Astrocyte of the hippocampus (primary cell): Measurements from ENCODE around the gene FIBCD1.

Source experiments
- DNase-seq: peaks from one replicate; pipeline ENCODE4 v3.0.0; 2011; ENCODE audit warnings: low read depth, low spot score

Gene FIBCD1

DNA sequence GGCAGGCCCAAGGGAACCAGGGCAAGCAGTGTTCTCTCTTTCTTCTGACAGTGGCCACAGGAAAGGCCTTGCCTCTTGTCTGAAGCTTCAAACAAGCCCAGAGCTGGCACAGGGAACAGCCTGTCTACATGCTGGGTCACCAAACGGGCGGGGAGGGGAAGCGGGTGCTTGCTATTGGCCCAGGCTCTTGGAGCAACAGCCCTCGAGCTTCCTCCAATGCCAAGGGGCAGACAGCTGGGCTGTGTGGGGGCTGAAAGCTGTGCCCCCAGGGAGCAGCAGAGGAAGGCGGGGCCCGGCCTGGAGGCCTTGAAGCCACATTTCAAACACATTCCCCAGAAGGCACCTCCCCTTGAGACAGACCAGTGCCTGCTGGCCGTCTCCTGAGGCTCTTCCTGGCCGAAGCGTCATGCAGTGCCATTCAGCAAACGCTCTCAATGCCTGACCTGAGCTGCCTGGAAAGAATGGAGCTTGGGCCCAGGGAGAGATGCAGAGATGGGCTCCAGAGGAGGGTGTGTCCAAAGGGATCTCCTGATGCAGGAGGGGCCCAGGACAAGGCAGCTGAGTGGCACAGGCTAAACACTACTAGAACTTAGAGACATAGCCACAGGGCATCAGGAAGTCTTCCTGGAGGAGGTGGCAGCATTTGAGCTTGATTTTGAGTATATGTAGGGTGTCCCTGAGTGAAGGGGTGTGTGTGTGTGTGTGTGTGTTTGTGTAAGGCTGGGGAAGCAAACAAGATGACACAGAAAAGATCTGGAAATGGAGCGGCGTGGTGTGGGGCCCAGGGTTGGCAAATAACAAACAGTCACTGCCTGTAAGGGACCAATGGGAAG, 2.5 kb downstream of the FIBCD1 start:
- peak; percentile 81 for DNase-seq

- no peak for DNase-seq
Measured at GRCh38 chr9:130935648-130936271, 3.3 kb downstream of the FIBCD1 start.

DNA sequence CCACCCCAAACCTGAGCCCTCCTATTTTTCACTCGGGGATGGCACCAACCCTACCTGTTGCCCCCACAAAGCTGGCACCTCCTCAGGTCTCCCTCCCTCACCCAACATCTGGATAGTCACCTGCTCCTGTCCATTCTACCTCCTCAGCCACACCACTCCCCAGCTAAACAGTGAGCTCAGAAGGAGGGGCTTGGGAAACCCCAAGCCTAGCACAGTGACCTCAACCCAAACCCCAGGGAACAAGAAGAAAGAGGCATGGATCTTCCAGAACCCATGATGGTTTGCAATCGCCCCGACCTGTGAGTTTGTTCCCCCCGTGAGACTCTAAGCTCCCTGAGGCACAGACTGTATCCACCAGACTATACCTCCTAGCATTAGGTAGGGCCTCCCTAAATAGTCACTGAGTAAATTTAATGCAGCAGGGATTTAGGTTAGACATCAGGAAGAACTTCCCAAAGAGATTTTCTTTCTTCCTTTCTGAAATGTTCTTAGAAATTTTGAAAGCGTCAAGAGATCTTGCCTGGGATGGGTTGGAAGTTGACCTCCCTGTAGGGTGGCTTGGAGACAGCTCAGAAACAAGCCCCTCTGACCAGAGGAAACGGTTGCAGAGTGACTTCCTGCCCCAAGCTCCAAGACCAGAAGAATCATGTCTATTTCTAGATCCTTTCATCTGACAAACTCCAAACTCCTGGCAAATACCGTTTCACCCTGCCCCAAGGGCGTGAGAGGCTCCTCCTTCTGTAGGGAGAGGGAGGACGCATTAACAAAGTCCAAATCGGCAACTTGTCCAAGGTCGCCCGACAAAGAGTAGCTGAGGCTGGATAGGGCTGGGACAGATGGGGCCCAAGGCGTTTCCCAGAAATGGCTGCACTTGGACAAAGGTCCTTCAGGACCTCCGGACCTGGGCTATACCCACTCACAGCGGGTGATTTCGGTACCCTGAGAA, 4.1 kb downstream of the FIBCD1 start:
- no peak for DNase-seq

- no peak for DNase-seq
Measured at GRCh38 chr9:130934246-130934645, 4.8 kb downstream of the FIBCD1 start.

DNA sequence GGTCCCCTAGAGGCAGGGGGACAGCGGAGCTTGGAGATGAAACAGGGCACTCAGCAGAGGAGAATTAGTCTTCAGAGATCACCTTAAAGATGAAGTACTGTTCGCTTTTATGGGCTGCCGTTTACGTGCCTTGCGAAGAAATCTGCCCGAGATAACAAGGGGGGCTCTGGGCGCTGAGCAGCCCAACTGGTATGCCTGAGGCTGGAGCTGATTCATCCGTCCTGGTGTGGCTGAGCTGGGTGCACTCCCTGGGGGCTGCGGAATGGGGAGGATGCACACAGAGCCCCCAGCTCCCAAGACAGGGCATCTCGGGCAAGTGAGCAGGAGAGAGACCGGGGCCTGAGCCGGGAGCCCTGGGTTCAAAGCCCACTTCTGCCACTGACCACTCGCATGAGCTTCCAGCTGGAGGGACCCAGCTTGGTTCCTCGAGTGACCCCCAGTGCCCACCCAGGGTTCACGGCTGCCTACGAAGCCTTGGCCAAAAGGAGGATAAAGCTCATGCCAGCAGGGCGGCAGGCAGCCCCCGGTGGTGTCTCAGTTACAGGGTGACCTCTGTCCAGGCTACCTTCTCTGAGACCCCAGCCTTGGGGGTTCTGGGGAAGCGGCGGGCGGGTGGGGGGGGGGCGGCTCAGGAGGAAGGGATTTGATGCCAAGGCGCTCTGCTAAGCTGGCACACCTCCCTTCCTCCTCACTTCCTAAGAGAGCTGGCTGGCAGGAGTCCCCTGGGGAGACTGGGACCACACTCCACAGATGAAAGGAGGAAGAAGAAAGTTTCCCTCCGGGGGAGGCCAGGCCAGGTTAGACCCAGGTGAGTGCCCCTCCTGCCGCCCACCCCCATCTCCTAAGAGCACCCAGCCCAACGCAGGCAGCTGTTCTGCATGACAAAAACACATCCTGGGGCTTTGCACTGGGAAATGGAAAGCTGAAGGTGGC, 5.7 kb downstream of the FIBCD1 start:
- DNase-seq, result peak; percentile 85

GRCh38 chr9:130932255-130933079, 6.6 kb downstream of the FIBCD1 start:
- no peak for DNase-seq

DNA sequence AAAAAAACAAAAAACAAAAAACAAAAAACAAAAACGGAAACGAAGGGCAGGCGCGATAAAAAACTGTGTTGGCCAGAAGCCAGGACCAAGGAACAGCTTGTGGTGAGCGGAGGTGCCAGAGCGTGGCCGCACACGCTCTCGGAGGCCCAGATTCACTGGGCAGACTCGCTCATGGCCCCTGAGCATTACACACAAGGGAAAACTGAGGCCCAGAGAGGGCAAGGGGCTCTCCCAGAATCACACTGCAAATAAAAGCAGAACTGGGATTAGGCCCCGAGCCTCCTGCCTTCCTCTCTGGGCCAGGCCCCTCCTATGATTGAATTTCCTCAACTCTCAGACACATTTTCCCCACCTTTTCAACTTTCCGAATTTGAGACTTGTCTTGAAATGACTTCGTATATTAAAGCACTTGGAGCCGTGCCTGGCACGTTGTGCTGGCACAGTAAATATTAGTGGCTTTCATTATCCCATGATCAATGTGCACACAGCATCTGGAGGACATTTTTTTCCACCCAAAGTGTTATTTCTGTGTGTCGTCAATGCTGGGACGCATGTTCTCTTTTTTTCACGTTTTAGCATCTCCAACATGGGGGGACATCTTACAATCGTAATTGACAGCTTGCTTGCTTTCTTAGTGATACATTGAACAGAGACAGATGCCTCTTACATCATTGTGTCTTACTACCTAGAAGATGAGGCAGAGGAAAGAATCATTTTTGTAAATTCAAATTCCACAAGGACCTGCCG, 7.4 kb downstream of the FIBCD1 start:
- DNase-seq, result peak; percentile 65

DNA sequence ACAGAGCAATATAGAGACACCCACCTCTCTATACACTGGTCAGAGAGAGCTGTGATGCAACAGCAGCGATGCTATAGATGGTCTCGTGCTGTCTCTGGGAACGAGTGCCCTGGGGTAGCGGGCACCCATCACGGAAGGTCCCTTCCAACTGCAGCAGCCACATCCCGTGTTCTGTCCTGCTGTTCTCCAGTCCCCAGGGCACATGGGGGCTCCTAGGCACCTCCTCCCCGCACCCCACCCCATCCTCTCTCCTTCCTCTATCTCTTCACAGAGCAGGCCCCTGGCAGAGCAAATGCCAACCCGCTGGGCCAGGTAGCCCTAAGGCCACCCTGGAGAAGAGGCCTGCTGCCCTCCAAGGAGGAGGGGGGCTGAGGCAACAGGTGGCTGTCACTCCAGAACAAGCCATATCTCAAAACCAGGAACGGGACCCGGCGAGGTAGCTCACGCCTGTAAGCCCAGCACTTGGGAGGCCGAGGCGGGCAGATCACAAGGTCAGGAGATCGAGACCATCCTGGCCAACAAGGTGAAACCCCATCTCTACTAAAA, 8.2 kb downstream of the FIBCD1 start:
- no peak for DNase-seq

DNA sequence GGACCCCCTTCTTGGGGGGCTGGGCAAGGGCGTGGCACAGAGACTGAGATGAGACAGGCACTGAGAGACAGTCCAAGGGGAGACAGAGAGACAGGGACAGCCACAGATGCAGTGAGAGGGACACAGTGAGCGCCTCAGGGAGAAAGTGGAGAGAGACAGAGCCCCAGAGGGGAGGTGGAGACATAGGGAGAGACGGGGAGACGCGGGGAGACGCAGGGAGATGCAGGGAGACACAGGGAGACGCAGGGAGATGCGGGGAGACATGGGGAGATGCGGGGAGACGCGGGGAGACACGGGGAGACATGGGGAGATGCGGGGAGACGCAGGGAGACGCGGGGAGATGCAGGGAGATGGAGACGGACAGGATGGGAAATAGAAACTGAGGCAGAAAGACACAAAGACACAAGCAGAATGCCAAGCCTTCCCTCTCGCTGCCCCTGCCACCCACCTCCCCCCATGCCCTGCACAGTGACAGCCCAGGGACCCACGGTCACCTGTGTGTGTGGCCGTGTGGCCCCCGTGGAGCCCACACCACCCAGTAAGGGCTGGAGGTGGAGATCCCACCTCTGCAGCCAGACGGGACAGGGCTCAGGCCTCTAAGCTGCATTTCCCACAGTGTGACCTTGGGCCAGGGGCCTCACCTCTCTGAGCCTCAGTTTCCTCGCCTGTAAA, 8.8 kb downstream of the FIBCD1 start:
- DNase-seq, result no peak

GRCh38 chr9:130929571-130930038, 9.4 kb downstream of the FIBCD1 start:
- no peak for DNase-seq

GRCh38 chr9:130927995-130928900, 10.8 kb downstream of the FIBCD1 start:
- peak; percentile 93 for DNase-seq

DNA sequence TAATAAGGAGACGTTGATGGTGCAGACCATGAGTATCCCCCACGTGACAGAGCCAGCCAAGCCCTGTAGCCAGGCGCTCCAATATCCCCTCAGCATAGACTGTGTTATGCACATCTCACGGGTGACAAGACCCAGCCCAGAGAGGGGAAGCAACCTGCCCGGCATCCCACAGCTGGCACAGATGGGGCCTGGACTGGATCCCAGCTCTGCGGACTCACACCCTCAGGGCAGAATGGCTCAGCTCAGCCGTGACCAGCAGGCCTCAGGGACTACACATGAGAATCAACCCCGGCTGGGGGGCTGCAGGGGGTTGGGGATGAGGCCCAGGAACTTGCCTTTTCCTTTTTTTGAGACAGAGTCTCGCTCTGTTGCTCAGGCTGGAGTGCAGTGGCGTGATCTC, 11.7 kb downstream of the FIBCD1 start:
- DNase-seq, result no peak

DNA sequence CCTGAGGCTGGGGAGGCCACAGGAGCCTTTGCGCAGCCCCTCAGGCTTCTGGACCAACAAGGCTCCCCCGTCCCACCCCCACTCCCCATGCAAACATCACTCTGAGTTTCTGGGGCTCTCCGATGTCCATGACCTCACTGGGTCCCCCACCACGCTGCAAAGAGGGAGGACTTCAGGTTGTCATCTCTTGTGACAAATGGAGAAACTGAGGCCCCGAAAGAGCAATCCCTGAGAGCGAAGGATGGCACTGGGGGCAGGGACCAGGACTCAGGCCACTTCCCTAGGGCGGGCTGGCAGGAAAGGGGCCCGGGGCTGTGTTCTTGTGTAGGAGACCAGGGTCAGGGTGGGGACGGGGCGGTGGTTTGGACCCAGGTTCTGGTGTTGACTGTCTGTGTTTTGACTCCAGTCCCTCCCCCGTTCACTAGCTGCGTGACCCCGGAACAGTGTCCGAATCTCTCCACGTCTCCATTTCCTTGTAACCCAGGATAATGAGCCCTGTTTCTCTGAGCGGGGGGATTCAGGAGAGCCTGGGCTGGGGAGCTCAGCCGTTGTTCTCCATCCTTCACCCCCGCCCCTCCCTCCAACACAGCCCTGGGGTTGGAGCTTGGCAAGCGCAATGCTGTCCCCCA, 13.9 kb downstream of the FIBCD1 start:
- DNase-seq, result no peak

- no peak for DNase-seq
Measured at GRCh38 chr9:130924448-130924788, 14.6 kb downstream of the FIBCD1 start.

DNA sequence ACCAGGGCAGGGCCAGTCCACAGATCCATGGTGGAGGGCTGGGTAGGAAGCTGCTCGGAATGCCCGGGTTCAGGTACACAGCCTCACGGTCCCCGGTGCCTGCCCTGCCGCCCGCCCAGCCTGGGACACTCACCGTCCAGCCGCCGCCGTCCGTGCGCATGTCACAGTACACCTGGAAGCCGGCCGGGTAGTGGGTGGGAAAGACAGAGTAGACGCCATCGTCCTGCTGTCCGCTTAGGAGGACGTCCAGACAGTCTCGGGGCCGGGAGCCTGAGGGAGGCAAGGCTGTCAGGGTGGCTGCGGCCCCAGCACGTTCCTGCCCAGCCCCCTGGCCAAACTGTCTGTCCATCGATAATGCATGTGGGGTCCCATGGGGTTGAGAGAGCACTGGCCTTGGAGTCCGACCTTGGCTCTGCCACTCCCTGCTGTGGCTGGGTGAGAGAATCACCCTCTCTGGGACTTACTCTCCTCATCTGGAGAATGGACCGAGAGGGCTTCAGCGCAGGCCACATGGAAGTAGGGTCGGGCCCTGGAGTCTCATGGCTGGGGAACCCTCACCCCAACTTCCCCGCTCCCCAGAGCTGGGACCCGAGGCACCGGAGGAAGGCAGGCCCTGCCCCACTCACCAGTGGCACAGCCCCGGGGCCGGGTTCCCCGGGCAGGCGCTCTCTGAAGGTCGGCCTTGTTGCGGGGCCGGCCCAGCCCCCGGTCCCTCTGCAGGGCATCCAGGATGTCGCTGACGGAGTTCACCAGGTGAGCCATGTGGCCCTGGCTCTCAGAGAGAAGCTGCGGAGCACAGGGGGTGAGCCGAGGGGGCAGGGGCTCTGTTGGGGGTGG, 15.2 kb downstream of the FIBCD1 start:
- DNase-seq, result no peak
